Naive thymus-derived CD4-positive, alpha-beta T cell (primary cell): ENCODE measurements around the gene RPL27A. TPM values are rescaled to one million over a fixed set of nuclear protein-coding genes. Genes with fewer than 3 reads are reported as not detected.

Experiments
- ATAC-seq: fragments of 150-1000 bp; cut with Tn5 transposase; 2 replicates; pipeline ENCODE4 v1.10.0; 2021; ENCODE audit warnings: mild to moderate bottlenecking, moderate library complexity
- CTCF ChIA-PET: fragments of 350-600 bp; sonication (Branson Sonifier 250); formaldehyde crosslinking; loops from one replicate; lab custom pipeline; 2021; ENCODE audit warnings: antibody characterized with exemption; lab: Charles Lee
- POLR2A ChIA-PET: fragments of 350-600 bp; sonication (Branson Sonifier 250); formaldehyde crosslinking; loops from one replicate; lab custom pipeline; 2021; ENCODE audit warnings: antibody characterized with exemption, inconsistent platforms; lab: Charles Lee
- DNase-seq, 9 donors: peaks; one replicate each; pipeline versions ENCODE4 v3.0.0 to v3.0.0-alpha.2; 2020 to 2022; ENCODE audit warnings: mixed read lengths in 1 of 9
- H3K27ac ChIP-seq: one replicate; pipeline ENCODE4 v1.7.0; 2013; ENCODE audit warnings: mild to moderate bottlenecking, low read depth, low read length, moderate library complexity
- H3K27me3 ChIP-seq, 2 donors: one replicate each; pipeline ENCODE4 v1.7.0; 2013; ENCODE audit warnings: low read length in 2 of 2, mild to moderate bottlenecking in 2 of 2, moderate library complexity in 2 of 2; ENCODE audit not compliant: control insufficient read depth in 2 of 2, insufficient read depth in 2 of 2
- H3K36me3 ChIP-seq, 3 experiments: 1 replicate in 2 of 3; 2 replicates in 1 of 3; pipeline ENCODE4 v1.7.0; 2013; ENCODE audit warnings: low read length in 3 of 3, mild to moderate bottlenecking in 3 of 3, moderate library complexity in 1 of 3; ENCODE audit not compliant: insufficient read depth in 3 of 3, control insufficient read depth in 2 of 3
- H3K4me1 ChIP-seq, 2 donors: one replicate each; pipeline ENCODE4 v1.7.0; 2013; ENCODE audit warnings: low read length in 2 of 2, mild to moderate bottlenecking in 2 of 2, moderate library complexity in 1 of 2; ENCODE audit not compliant: control insufficient read depth in 2 of 2, insufficient read depth in 2 of 2
- H3K4me3 ChIP-seq: 2 replicates; pipeline ENCODE4 v1.7.0; 2013; ENCODE audit warnings: mild to moderate bottlenecking, low read length
- H3K9me3 ChIP-seq, 3 experiments: 1 replicate in 2 of 3; 2 replicates in 1 of 3; pipeline ENCODE4 v1.7.0; 2013; ENCODE audit warnings: low read length in 3 of 3; ENCODE audit not compliant: control insufficient read depth in 2 of 3
- H3K27ac Mint-ChIP-seq, 9 donors: one replicate each; pipeline ENCODE4 v1.8.0; 2020 to 2022; ENCODE audit warnings: mixed read lengths in 9 of 9, mild to moderate bottlenecking in 8 of 9, moderate library complexity in 5 of 9, inconsistent platforms in 2 of 9
- H3K27me3 Mint-ChIP-seq, 5 donors: one replicate each; pipeline ENCODE4 v1.8.0; 2021 to 2022; ENCODE audit warnings: mixed read lengths in 5 of 5, mild to moderate bottlenecking in 1 of 5
- H3K36me3 Mint-ChIP-seq, 5 donors: one replicate each; pipeline ENCODE4 v1.8.0; 2020 to 2022; ENCODE audit warnings: mixed read lengths in 5 of 5, mild to moderate bottlenecking in 3 of 5, inconsistent platforms in 1 of 5
- H3K4me1 Mint-ChIP-seq, 7 donors: one replicate each; pipeline ENCODE4 v1.8.0; 2020 to 2022; ENCODE audit warnings: mixed read lengths in 7 of 7, mild to moderate bottlenecking in 3 of 7, inconsistent platforms in 1 of 7
- H3K4me3 Mint-ChIP-seq, 10 donors: one replicate each; pipeline ENCODE4 v1.8.0; 2020 to 2022; ENCODE audit warnings: mild to moderate bottlenecking in 10 of 10, mixed read lengths in 10 of 10, moderate library complexity in 6 of 10, inconsistent platforms in 2 of 10
- H3K9me3 Mint-ChIP-seq, 11 donors: one replicate each; pipeline ENCODE4 v1.8.0; 2020 to 2022; ENCODE audit warnings: mixed read lengths in 11 of 11, mild to moderate bottlenecking in 4 of 11, inconsistent platforms in 1 of 11, moderate library complexity in 1 of 11
- intact Hi-C, 2 donors: fragments of 100-400 bp; cut with micrococcal nuclease; formaldehyde crosslinking; loops; one replicate each; pipeline ENCODE4 v1.15.1; 2023
- polyA plus RNA-seq, 2 donors: library from polyadenylated mRNA; unstranded; fragments of 300-500 nt; fragmentation: Illumina TruSeq; gene quantifications; one replicate each; pipeline ENCODE4 v1.2.3, GENCODE V29; 2021
- total RNA-seq, 6 experiments: library from RNA in 5 of 6; stranded (reverse) in 5 of 6; gene quantifications; 1 replicate in 5 of 6; 2 replicates in 1 of 6; pipeline ENCODE4 v1.2.3 and lab custom pipeline; 2021 to 2026

Gene RPL27A
- total and polyA plus RNA-seq, 7 experiments from 2014 or later = 758 to 4,835 (median 1,675) TPM

GRCh38 chr11:8698917-8699441 lies 16.4 kb downstream of the RPL27A start:
- Mint-ChIP-seq H3K27ac (no peak overlapping the region), H3K27me3 (no peaks in the 10 kb centered on the region)

GRCh38 chr11:8699903-8700302 lies 17.3 kb downstream of the RPL27A start:
- H3K27ac Mint-ChIP-seq = no peak overlapping the region
- intact Hi-C loops = no loop called here
- DNase-seq = no peak
- ATAC-seq = no peak
- CTCF ChIA-PET = no interaction called here
- H3K4me3 Mint-ChIP-seq = no peak overlapping the region
- H3K27me3 ChIP-seq = no peaks in the 10 kb centered on the region
- H3K4me1 ChIP-seq = no peaks in the 10 kb centered on the region
- peaks cover 0 to 7% (median 4%) of the 10 kb centered on the region in 5 donors for H3K36me3 Mint-ChIP-seq
- H3K36me3 ChIP-seq = no peaks in the 10 kb centered on the region
- no peaks in the 10 kb centered on the region for H3K9me3 Mint-ChIP-seq
- H3K27ac ChIP-seq = no peak overlapping the region
- H3K9me3 ChIP-seq = no peaks in the 10 kb centered on the region
- peaks cover 0 to 4% (median 0%) of the 10 kb centered on the region in 7 donors for H3K4me1 Mint-ChIP-seq
- POLR2A ChIA-PET = no interaction called here
- no peak overlapping the region for H3K4me3 ChIP-seq
- H3K27me3 Mint-ChIP-seq = no peaks in the 10 kb centered on the region

More at GRCh38 chr11:8698917-8699441, 16.4 kb downstream of the RPL27A start:
- H3K36me3 Mint-ChIP-seq = peaks cover 0 to 12% (median 7%) of the 10 kb centered on the region in 5 donors
- H3K9me3 Mint-ChIP-seq = no peaks in the 10 kb centered on the region
- Histone ChIP-seq H3K27me3 (no peaks in the 10 kb centered on the region), H3K27ac (no peak overlapping the region), H3K4me1 (no peaks in the 10 kb centered on the region), H3K36me3 (no peaks in the 10 kb centered on the region), H3K9me3 (no peaks in the 10 kb centered on the region), H3K4me3 (no peak overlapping the region)
- DNase-seq = no peak
- intact Hi-C loops = no loop called here
- H3K4me3 Mint-ChIP-seq = no peak overlapping the region
- ATAC-seq = no peak
- ChIA-PET POLR2A (interaction anchor here (0.6 kb wide), 1 partner anchor 13 kb away, joined by 3 read pairs; no protein-coding TSS in a partner anchor), CTCF (no interaction called here)
- peaks cover 0 to 7% (median 0%) of the 10 kb centered on the region in 7 donors for H3K4me1 Mint-ChIP-seq

GRCh38 chr11:8701891-8702597 lies 19.5 kb downstream of the RPL27A start:
- Mint-ChIP-seq H3K27ac (no peak overlapping the region), H3K36me3 (peaks cover 0 to 6% (median 0%) of the 10 kb centered on the region in 5 donors), H3K27me3 (no peaks in the 10 kb centered on the region), H3K9me3 (no peaks in the 10 kb centered on the region), H3K4me1 (peaks cover 0 to 7% (median 0%) of the 10 kb centered on the region in 7 donors), H3K4me3 (no peak overlapping the region)
- H3K4me3 ChIP-seq = no peak overlapping the region
- intact Hi-C loops = no loop called here
- ChIA-PET CTCF (no interaction called here), POLR2A (interaction anchor here (0.9 kb wide), 1 partner anchor 21 kb away, joined by 3 read pairs; no protein-coding TSS in a partner anchor)
- H3K4me1 ChIP-seq = no peaks in the 10 kb centered on the region
- H3K9me3 ChIP-seq = no peaks in the 10 kb centered on the region
- no peak for DNase-seq
- H3K27ac ChIP-seq = no peak overlapping the region
- H3K27me3 ChIP-seq = no peaks in the 10 kb centered on the region
- H3K36me3 ChIP-seq = no peaks in the 10 kb centered on the region
- ATAC-seq = no peak

- no peaks in the 10 kb centered on the region for H3K9me3 ChIP-seq
- H3K4me1 ChIP-seq = no peaks in the 10 kb centered on the region
- H3K4me1 Mint-ChIP-seq = peaks cover 0 to 7% (median 0%) of the 10 kb centered on the region in 7 donors
- ATAC-seq (no peak), DNase-seq (no peak)
- no peak overlapping the region for H3K27ac Mint-ChIP-seq
- intact Hi-C loops = no loop called here
- H3K27ac ChIP-seq = no peak overlapping the region
- no peaks in the 10 kb centered on the region for H3K27me3 ChIP-seq
- H3K36me3 Mint-ChIP-seq = peaks cover 0 to under 1% (median 0%) of the 10 kb centered on the region in 5 donors
- no peak overlapping the region for H3K4me3 ChIP-seq
- POLR2A ChIA-PET = interaction anchor here (0.9 kb wide), 1 partner anchor 21 kb away, joined by 3 read pairs; no protein-coding TSS in a partner anchor
- no peaks in the 10 kb centered on the region for H3K27me3 Mint-ChIP-seq
- H3K36me3 ChIP-seq = no peaks in the 10 kb centered on the region
- H3K9me3 Mint-ChIP-seq = no peaks in the 10 kb centered on the region
- CTCF ChIA-PET = no interaction called here
- H3K4me3 Mint-ChIP-seq = no peak overlapping the region
Observed at GRCh38 chr11:8702598-8702915, 20.0 kb downstream of the RPL27A start.

- ChIA-PET POLR2A (no interaction called here), CTCF (no interaction called here)
- no peak overlapping the region for H3K4me3 Mint-ChIP-seq
- H3K9me3 Mint-ChIP-seq = no peaks in the 10 kb centered on the region
- ATAC-seq (no peak), DNase-seq (no peak)
- Histone ChIP-seq H3K36me3 (no peaks in the 10 kb centered on the region), H3K9me3 (no peaks in the 10 kb centered on the region), H3K4me1 (no peaks in the 10 kb centered on the region), H3K27ac (no peak overlapping the region), H3K4me3 (no peak overlapping the region), H3K27me3 (no peaks in the 10 kb centered on the region)
- no peak overlapping the region for H3K27ac Mint-ChIP-seq
- H3K27me3 Mint-ChIP-seq = peaks cover 0 to under 1% (median 0%) of the 10 kb centered on the region in 5 donors
- peaks cover 0 to 7% (median 0%) of the 10 kb centered on the region in 7 donors for H3K4me1 Mint-ChIP-seq
- H3K36me3 Mint-ChIP-seq = no peaks in the 10 kb centered on the region
- intact Hi-C loops = no loop called here
Observed at GRCh38 chr11:8704136-8704535, 21.5 kb downstream of the RPL27A start.

GRCh38 chr11:8705146-8705545 lies 22.6 kb downstream of the RPL27A start:
- peaks cover 0 to 7% (median 0%) of the 10 kb centered on the region in 7 donors for H3K4me1 Mint-ChIP-seq
- no peak overlapping the region for H3K27ac ChIP-seq
- DNase-seq = no peak
- ChIA-PET POLR2A (no interaction called here), CTCF (no interaction called here)
- no peak overlapping the region for H3K4me3 ChIP-seq
- H3K9me3 Mint-ChIP-seq = no peaks in the 10 kb centered on the region
- no peaks in the 10 kb centered on the region for H3K36me3 ChIP-seq
- H3K27me3 Mint-ChIP-seq = peaks cover 0 to 7% (median 0%) of the 10 kb centered on the region in 5 donors
- H3K9me3 ChIP-seq = no peaks in the 10 kb centered on the region
- intact Hi-C loops = no loop called here
- no peaks in the 10 kb centered on the region for H3K36me3 Mint-ChIP-seq
- no peaks in the 10 kb centered on the region for H3K27me3 ChIP-seq
- H3K27ac Mint-ChIP-seq = no peak overlapping the region
- peak; percentile 57 for ATAC-seq
- H3K4me3 Mint-ChIP-seq = no peak overlapping the region
- H3K4me1 ChIP-seq = no peaks in the 10 kb centered on the region
